ENCODE measurements around the gene METTL4.

DNA sequence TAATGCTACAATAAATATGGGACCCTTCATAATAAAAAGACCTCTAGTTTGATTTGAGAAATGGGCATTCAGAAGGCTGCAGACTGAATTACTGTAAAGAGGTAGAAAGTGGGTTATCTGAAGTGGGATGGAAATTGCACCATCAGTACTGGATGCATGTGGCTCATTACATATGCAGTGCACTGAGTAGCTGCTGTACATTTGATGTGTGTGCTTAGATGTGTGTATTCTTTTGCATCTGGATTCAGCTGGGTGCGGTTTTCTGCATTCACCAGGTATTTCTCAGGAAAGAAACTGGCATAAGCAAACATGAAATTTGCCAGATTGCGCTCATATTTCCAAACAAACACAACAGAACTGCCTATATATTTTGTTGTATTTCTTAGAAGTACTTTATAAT is 38.3 kb upstream of the METTL4 start:
- TF ChIP-seq, protein P1, sequence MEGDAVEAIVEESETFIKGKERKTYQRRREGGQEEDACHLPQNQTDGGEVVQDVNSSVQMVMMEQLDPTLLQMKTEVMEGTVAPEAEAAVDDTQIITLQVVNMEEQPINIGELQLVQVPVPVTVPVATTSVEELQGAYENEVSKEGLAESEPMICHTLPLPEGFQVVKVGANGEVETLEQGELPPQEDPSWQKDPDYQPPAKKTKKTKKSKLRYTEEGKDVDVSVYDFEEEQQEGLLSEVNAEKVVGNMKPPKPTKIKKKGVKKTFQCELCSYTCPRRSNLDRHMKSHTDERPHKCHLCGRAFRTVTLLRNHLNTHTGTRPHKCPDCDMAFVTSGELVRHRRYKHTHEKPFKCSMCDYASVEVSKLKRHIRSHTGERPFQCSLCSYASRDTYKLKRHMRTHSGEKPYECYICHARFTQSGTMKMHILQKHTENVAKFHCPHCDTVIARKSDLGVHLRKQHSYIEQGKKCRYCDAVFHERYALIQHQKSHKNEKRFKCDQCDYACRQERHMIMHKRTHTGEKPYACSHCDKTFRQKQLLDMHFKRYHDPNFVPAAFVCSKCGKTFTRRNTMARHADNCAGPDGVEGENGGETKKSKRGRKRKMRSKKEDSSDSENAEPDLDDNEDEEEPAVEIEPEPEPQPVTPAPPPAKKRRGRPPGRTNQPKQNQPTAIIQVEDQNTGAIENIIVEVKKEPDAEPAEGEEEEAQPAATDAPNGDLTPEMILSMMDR (IDR thresholded peaks at IDR 0.05): no peak
- TF ChIP-seq POLR2A (IDR thresholded peaks at IDR 0.05): no peak
